BJ (cell line): Measurements from ENCODE around the gene POMT2. TPM values are rescaled to one million over a fixed set of nuclear protein-coding genes. Genes with fewer than 3 reads are reported as not detected.

Experiments
- CTCF ChIA-PET: fragments of 350-600 bp; formaldehyde crosslinking; extraction: SDS; loops from one replicate; lab custom pipeline; 2021; ENCODE audit warnings: antibody characterized with exemption, inconsistent platforms; lab: Yijun Ruan, JAX
- POLR2A ChIA-PET: fragments of 300-600 bp; sonication (Branson Sonifier 250); formaldehyde crosslinking; extraction: SDS; loops from one replicate; lab custom pipeline; 2021; ENCODE audit warnings: antibody characterized with exemption; lab: Charles Lee
- DNase-seq: peaks from one replicate; pipeline ENCODE4 v3.0.0-alpha.2; 2011; ENCODE audit warnings: low read depth
- H3K27me3 ChIP-seq: 2 replicates; pipeline ENCODE4 v1.6.0; 2011; ENCODE audit warnings: low read length; ENCODE audit not compliant: control insufficient read depth, insufficient read depth
- H3K36me3 ChIP-seq: 2 replicates; pipeline ENCODE4 v1.5.1; 2011; ENCODE audit warnings: low read length; ENCODE audit not compliant: control insufficient read depth, insufficient read depth
- H3K4me3 ChIP-seq: 2 replicates; pipeline ENCODE4 v1.5.1; 2011; ENCODE audit warnings: low read depth, mild to moderate bottlenecking, control low read depth, low read length
- polyA minus RNA-seq: library from RNA; depleted of rRNA, polyadenylated mRNA; stranded (reverse); fragments of >200 nt; gene quantifications from 2 replicates; pipeline ENCODE4 v1.2.3, GENCODE V29; 2011; rRNA and poly(A)+ RNA removed
- polyA plus RNA-seq: library from polyadenylated mRNA; depleted of rRNA; stranded (reverse); fragments of >200 nt; gene quantifications from 2 replicates; pipeline ENCODE4 v1.2.3, GENCODE V29; 2011; rRNA removed
- TF ChIP-seq, protein P1 (sequence below): IDR thresholded peaks from 2 replicates; pipeline ENCODE4 v1.5.1; 2011; ENCODE audit warnings: low read depth, mild to moderate bottlenecking, control low read depth, inconsistent platforms, low read length, moderate library complexity; ENCODE audit not compliant: insufficient read depth

The POMT2 gene, protein sequence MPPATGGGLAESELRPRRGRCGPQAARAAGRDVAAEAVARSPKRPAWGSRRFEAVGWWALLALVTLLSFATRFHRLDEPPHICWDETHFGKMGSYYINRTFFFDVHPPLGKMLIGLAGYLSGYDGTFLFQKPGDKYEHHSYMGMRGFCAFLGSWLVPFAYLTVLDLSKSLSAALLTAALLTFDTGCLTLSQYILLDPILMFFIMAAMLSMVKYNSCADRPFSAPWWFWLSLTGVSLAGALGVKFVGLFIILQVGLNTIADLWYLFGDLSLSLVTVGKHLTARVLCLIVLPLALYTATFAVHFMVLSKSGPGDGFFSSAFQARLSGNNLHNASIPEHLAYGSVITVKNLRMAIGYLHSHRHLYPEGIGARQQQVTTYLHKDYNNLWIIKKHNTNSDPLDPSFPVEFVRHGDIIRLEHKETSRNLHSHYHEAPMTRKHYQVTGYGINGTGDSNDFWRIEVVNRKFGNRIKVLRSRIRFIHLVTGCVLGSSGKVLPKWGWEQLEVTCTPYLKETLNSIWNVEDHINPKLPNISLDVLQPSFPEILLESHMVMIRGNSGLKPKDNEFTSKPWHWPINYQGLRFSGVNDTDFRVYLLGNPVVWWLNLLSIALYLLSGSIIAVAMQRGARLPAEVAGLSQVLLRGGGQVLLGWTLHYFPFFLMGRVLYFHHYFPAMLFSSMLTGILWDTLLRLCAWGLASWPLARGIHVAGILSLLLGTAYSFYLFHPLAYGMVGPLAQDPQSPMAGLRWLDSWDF
- polyA plus RNA-seq (17.4 and 23.3 TPM in 2 replicates), polyA minus RNA-seq (20.9 and 30.8 TPM in 2 replicates)

DNA sequence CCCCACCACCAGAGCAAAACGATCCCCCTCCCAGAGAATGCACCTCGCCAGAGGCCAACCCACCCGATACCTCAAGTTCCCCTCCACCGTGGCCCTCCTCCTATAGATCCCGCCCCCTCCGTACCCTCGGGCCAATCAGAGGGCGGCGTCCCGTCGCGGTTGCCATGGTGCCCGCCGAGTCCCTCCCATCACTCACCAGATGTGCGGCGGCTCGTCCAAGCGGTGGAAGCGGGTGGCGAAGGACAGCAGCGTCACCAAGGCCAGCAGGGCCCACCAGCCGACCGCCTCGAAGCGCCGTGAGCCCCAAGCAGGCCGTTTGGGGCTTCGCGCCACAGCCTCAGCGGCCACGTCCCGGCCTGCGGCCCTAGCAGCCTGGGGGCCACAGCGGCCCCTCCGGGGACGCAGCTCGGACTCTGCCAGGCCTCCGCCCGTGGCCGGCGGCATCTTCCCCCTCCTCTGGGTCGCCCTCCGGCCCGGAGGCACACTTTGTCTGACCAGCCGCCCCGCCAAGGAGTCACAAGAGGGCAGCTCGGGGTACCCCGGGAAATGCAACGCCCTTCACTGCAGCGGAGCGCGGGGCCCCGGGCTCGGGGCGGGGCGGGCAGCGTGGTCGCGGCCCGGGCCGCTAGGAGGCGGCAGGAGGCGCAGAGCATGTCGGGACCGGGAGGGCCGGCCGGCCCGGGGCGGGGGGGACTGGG lies at the start of gene POMT2:
Gene POMT2 (minus strand): TSS at position 646 of the 698 bp plus-strand sequence. CDS start 202 bp downstream, at position 444.
- CTCF ChIA-PET, result interaction anchor here (0.7 to 12.2 kb wide), 6 partner anchors 11 to 202 kb away, joined by 3 to 426 read pairs (median 4); no protein-coding TSS in a partner anchor
- DNase-seq, result no peak
- no peaks in the 10 kb centered on the region for H3K27me3 ChIP-seq
- peak within 1 kb of the TSS; percentile 69 for H3K4me3 ChIP-seq
- no peaks in the 10 kb centered on the region for H3K36me3 ChIP-seq
- TF ChIP-seq, protein P1, sequence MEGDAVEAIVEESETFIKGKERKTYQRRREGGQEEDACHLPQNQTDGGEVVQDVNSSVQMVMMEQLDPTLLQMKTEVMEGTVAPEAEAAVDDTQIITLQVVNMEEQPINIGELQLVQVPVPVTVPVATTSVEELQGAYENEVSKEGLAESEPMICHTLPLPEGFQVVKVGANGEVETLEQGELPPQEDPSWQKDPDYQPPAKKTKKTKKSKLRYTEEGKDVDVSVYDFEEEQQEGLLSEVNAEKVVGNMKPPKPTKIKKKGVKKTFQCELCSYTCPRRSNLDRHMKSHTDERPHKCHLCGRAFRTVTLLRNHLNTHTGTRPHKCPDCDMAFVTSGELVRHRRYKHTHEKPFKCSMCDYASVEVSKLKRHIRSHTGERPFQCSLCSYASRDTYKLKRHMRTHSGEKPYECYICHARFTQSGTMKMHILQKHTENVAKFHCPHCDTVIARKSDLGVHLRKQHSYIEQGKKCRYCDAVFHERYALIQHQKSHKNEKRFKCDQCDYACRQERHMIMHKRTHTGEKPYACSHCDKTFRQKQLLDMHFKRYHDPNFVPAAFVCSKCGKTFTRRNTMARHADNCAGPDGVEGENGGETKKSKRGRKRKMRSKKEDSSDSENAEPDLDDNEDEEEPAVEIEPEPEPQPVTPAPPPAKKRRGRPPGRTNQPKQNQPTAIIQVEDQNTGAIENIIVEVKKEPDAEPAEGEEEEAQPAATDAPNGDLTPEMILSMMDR, result peak; percentile 4; the same call in 1 of the 2 replicates
- POLR2A ChIA-PET, result interaction anchor here (0.6 to 0.7 kb wide), 2 partner anchors 13 to 294 kb away, joined by 3 to 4 read pairs; no protein-coding TSS in a partner anchor

DNA sequence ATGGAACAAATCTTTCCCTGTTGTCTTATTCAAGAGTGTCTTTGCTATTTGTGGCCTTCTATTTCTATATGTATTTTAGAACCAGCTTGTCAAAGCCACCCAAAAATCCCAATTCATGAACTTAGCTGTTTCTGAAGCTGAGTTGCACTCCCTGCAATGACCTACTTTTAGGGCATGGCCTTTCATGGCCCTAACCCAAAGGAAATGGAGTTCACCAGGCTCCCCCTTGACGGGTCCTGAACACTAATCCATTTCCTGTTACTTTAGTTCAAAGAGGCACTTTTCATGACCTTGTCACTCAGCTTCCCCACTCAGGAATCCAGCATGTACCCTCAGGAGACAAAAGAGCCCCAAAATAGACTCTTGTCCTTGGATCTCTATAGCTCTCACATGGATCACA lies 48.6 kb upstream of the POMT2 start:
- H3K4me3 ChIP-seq, result no peak overlapping the region
- no peaks in the 10 kb centered on the region for H3K27me3 ChIP-seq
- TF ChIP-seq, protein P1, result no peak
- no peak for DNase-seq
- ChIA-PET POLR2A (no interaction called here), CTCF (no interaction called here)
- H3K36me3 ChIP-seq, result no peaks in the 10 kb centered on the region

DNA sequence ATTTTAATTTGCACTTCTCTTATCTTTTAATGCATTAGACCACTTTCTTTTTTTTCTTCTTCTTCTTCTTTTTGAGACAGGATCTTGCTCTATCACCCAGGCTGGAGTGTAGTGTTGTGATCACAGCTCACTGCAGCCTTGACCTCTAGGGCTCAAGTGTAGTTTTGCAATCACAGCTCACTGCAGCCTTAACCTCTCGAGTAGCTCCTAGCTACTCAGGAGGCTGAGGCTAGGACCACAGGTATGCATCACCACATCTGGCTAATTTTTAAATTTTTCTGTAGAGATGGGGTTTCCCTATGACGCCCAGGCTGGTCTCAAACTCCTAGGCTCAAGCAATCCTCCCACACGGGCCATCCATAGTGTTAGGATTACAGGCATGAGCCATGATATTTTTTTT lies 43.5 kb upstream of the POMT2 start:
- Histone ChIP-seq H3K36me3 (no peaks in the 10 kb centered on the region), H3K27me3 (no peaks in the 10 kb centered on the region), H3K4me3 (no peak overlapping the region)
- POLR2A ChIA-PET, result no interaction called here
- DNase-seq, result no peak
- CTCF ChIA-PET, result interaction anchor here (0.8 kb wide), 1 partner anchor 62 kb away, joined by 3 read pairs; no protein-coding TSS in a partner anchor
- TF ChIP-seq, protein P1, result no peak

DNA sequence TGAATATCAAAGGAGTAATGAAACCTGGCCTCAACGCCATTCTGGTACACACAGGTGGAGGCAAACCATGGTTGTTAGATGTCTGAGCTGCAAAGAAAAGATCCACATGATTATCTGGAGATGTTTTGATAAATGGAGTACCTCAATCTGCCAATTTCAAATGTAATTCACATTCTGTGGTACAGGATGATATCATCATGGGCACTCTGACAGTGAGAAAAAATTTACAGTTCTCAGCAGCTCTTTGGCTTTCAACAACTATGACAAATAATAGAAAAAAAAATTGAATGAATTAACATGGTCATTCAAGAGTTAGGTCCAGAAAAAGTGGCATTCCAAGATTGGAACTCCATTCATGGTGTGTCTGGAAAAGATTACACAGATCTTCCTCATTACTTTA lies 38.9 kb upstream of the POMT2 start:
- TF ChIP-seq, protein P1, result no peak
- H3K36me3 ChIP-seq, result no peaks in the 10 kb centered on the region
- ChIA-PET CTCF (no interaction called here), POLR2A (interaction anchor here (0.6 kb wide), 1 partner anchor 10 kb away, joined by 3 read pairs; no protein-coding TSS in a partner anchor)
- no peak for DNase-seq
- H3K4me3 ChIP-seq, result no peak overlapping the region
- no peaks in the 10 kb centered on the region for H3K27me3 ChIP-seq
